Choroid plexus epithelial cell (primary cell): ENCODE measurements around the gene GPR3.

ENCODE experiments used
- DNase-seq: peaks from one replicate; pipeline ENCODE4 v3.0.0-alpha.2; 2010; ENCODE audit warnings: low read depth
- H3K4me3 ChIP-seq: 2 replicates; pipeline ENCODE4 v1.5.1; 2011; ENCODE audit warnings: low read depth, mild to moderate bottlenecking, control low read depth, low read length, moderate library complexity
- CTCF ChIP-seq: conservative IDR thresholded peaks from 2 replicates; pipeline ENCODE4 v1.5.1; 2011; ENCODE audit warnings: low read depth, mild to moderate bottlenecking, control low read depth, inconsistent platforms, low read length, moderate library complexity

Gene GPR3, protein sequence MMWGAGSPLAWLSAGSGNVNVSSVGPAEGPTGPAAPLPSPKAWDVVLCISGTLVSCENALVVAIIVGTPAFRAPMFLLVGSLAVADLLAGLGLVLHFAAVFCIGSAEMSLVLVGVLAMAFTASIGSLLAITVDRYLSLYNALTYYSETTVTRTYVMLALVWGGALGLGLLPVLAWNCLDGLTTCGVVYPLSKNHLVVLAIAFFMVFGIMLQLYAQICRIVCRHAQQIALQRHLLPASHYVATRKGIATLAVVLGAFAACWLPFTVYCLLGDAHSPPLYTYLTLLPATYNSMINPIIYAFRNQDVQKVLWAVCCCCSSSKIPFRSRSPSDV

DNA sequence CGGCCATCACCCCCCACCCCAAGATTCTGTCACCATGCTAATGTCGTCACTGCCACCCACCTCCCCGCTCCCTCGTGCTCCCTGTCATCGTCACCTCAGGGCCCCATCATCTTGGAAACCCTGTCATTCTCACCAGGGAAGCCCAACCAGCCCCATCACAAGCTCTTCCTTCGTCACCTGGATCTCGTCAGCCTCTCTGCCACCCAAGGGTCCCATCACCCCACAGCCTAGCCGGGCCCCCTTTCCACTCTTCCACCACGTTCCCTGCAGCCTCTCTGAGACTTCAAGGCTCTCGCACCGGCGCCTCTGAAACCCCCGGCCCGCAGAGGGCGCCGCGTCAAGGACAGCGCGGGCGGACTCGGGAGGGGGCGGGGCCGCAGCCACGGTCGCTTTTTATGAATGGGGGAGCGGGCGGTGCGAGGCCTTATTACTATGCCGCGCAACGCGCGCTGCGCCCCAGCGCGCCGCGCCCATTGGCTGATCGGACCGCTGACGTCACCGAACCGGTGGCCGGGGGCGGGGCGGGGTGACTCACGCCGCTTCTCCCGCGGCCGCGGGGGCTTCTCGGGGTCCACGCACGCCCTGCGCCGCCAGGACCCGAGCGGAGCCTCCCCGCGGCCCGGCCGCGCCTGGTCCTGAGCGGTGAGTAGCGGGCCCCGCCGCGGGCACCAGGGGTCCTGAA, at the start of gene GPR3:
TSS of gene GPR3 (plus strand) at position 527 of the 682 bp plus-strand sequence. CDS start 1,177 bp downstream, outside the sequence.
- DNase-seq = peak; percentile 89
- TF ChIP-seq CTCF = peak; percentile 57

GRCh38 chr1:27342778-27343638, 49.4 kb upstream of the GPR3 start:
- no peak for TF ChIP-seq CTCF
- H3K4me3 ChIP-seq = no peak overlapping the region
- no peak for DNase-seq

More for the DNA sequence above, at the start of gene GPR3:
- H3K4me3 ChIP-seq = peak within 1 kb of the TSS; percentile 59

DNA sequence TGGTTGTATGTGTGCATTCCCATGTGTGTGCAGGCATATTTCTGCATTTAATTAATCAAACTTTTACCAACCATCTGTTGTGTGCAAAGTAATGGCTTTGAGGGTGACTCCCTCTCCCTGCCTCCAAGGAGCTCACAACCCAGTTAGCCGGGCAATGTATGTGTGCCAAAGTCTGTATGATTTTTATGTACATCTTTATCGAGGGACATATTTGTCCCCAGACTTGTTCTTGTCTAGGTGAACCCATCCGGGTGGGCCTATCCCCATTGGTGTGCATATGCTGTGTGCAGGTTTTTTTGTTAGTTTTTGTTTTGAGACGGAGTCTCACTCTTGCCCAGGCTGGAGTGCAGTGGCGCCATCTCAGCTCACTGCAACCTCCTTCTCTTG, 48.8 kb upstream of the GPR3 start:
- no peak for DNase-seq
- no peak for TF ChIP-seq CTCF
- no peak overlapping the region for H3K4me3 ChIP-seq

GRCh38 chr1:27345272-27345671, 47.1 kb upstream of the GPR3 start:
- no peak for TF ChIP-seq CTCF
- DNase-seq = no peak

DNA sequence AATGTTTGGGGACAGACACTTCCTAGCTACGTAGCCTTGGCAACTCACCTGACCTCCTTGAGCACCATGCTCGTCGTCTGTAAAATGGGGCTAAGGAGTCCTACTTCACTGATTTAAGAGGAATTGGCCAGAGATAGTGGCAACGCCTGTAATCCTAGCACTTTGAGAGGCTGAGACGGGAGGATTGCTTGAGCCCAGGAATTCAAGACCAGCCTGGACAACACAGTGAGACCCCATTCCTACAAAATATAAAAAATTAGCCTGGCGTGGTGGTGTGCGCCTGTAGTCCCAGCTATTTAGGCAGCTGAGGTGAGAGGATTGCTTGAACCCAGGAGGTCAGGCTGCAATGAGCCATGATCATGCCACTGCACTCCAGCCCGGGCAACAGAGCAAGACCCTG, 46.1 kb upstream of the GPR3 start:
- TF ChIP-seq CTCF = no peak
- H3K4me3 ChIP-seq = no peak overlapping the region
- DNase-seq = no peak

More at GRCh38 chr1:27345272-27345671, 47.1 kb upstream of the GPR3 start:
- H3K4me3 ChIP-seq = no peak overlapping the region

DNA sequence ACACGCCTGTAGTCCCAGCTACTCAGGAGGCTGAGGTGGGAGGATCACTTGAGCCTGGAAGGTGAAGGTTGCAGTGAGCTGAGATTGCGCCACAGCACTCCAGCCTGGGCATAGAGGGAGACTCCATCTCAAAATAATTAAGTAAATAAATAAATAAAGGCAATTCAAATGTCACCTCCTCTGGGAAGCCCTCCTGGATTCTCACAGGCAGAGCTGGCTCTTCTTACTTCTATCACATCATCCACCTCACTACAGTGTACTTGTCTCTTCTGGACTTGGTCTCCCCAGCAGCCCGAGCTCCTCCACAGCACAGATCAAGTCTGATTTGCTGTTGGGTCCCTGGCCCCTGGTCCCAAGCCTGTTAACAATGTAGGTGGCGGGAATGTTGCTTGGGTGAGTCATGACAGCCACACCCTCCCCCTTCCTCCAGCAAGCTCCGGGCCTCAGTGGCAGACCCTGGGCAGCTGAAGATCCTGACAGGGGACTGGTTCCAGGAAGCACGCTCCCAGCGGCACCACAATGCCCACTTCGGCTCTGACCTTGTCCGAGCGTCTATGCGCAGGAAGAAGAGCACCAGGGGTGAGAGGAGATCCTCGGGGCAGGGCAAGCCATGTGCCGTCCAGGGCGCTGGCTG, 45.3 kb upstream of the GPR3 start:
- no peak overlapping the region for H3K4me3 ChIP-seq
- DNase-seq = no peak
- TF ChIP-seq CTCF = no peak
